ENCODE data around the gene IQGAP1.

Gene IQGAP1

DNA sequence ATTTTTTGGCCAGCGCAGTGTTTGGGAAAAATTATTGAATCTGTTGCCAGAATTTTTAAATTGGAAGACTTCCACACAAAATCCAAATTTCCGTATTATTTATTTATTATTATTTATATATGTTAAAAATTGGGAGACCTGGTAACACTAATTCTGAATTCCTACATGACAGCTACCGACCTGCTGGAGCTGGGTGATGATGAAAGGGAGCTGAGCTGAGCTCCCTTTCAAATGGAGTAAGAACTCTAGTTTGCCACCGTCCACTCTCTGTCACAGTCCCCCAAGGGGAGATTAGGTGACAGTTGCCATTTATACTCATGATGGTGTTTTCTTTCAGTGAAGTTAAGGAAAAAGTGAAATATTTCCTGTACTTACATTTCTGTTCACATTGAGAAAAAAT is 143.1 kb downstream of the IQGAP1 start:
- no peak for DNase-seq (ENCODE audit: low read depth)

DNA sequence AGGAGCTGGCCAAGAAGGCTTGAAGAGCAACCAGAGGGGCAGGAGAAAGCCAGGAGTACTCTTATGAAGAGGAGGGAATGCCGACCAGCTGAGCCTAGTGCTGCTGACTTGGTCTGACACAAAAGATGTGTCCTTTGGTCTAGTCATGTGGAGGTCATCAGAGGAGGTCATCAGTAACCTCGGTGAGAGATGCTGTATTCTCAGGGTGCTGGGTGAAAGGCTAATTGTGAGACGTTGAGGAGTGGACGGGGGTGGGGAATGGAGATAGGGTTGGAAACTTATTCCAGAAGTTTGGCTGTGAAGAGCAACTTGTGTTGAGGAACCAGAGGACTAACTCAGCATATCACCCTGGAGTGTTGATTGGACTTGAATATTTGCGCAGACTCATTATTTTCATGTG is 147.2 kb downstream of the IQGAP1 start:
- DNase-seq (ENCODE audit: low read depth), result no peak

- DNase-seq (ENCODE audit: low read depth), result no peak
Measured at GRCh38 chr15:90539789-90540188, 151.7 kb downstream of the IQGAP1 start.

- no peak for DNase-seq (ENCODE audit: low read depth)
Measured at GRCh38 chr15:90540768-90541167, 152.7 kb downstream of the IQGAP1 start.

GRCh38 chr15:90545095-90545494 is 157.1 kb downstream of the IQGAP1 start:
- DNase-seq (ENCODE audit: low read depth), result no peak

- DNase-seq (ENCODE audit: low read depth), result no peak
Measured at GRCh38 chr15:90547540-90547939, 159.5 kb downstream of the IQGAP1 start.

DNA sequence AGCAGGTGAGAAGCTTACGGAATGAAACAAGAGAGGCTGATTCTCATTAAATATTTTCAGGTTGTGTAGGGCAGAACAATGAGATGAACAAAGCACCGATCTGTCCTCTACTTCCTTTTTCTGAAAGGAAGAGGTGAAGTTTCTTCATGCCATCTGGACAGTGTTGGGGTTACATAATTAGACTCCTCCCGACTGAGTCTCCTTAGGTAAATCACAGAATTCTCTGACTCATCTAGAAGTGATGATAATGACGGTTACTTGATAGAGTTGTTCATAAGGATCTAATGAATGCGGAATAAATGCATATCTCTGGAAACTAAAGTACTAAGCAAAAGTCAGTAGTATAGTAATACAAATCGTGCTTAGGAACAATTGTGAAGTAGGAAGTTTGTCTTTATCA is 162.9 kb downstream of the IQGAP1 start:
- no peak for DNase-seq (ENCODE audit: low read depth)
